Measurements from ENCODE around the gene AGAP3.

Gene AGAP3

GRCh38 chr7:151053751-151054150, 32.5 kb upstream of the AGAP3 start:
- Histone ChIP-seq H3K9ac (ENCODE audit: low read depth, low read length) (no peak overlapping the region), H3K36me3 (ENCODE audit: insufficient read depth, low read length) (peaks cover 4% of the 10 kb centered on the region; the same call in 1 of the 2 replicates), H3K4me1 (ENCODE audit: insufficient read depth, low read length) (peaks cover 41% of the 10 kb centered on the region), H2AFZ (ENCODE audit: low read depth, low read length) (no peak overlapping the region), H3K4me2 (ENCODE audit: insufficient read depth, low read length) (no peak overlapping the region), H3K27me3 (ENCODE audit: insufficient read depth, low read length, poor library complexity) (no peaks in the 10 kb centered on the region), H3K4me3 (ENCODE audit: low read depth in 1 of 2, low read length in 2 of 2) (no peak overlapping the region), H4K20me1 (ENCODE audit: insufficient read depth, low read length) (peaks cover 32% of the 10 kb centered on the region), H3K27ac (ENCODE audit: low read length) (no peak overlapping the region), H3K9me3 (ENCODE audit: insufficient read depth, low read length, severe bottlenecking) (no peaks in the 10 kb centered on the region), H3K79me2 (ENCODE audit: insufficient read depth, low read length) (peaks cover 9% of the 10 kb centered on the region; the same call in 1 of the 2 replicates)
- ATAC-seq (ENCODE audit: insufficient read depth, low read depth) (no peak), DNase-seq (no peak)
- TF ChIP-seq CTCF (IDR thresholded peaks at IDR 0.05; ENCODE audit: borderline replicate concordance, extremely low read depth, low read length, poor library complexity, severe bottlenecking) (no peak), EZH2 (IDR thresholded peaks at IDR 0.05; ENCODE audit: borderline replicate concordance, low read depth, low read length, severe bottlenecking) (no peak)

GRCh38 chr7:151056283-151056665, 30.0 kb upstream of the AGAP3 start:
- Histone ChIP-seq H3K4me1 (ENCODE audit: insufficient read depth, low read length) (peaks cover 53% of the 10 kb centered on the region), H3K27me3 (ENCODE audit: insufficient read depth, low read length, poor library complexity) (no peaks in the 10 kb centered on the region), H3K4me2 (ENCODE audit: insufficient read depth, low read length) (peak overlapping the region; percentile 96), H3K4me3 (ENCODE audit: low read depth in 1 of 2, low read length in 2 of 2) (peak overlapping the region in 1 of 2 experiments; percentile 85; a peak in 1 of 4 replicates), H3K27ac (ENCODE audit: low read length) (no peak overlapping the region), H2AFZ (ENCODE audit: low read depth, low read length) (no peak overlapping the region), H3K36me3 (ENCODE audit: insufficient read depth, low read length) (peaks cover 4% of the 10 kb centered on the region), H3K9me3 (ENCODE audit: insufficient read depth, low read length, severe bottlenecking) (no peaks in the 10 kb centered on the region), H3K9ac (ENCODE audit: low read depth, low read length) (no peak overlapping the region), H3K79me2 (ENCODE audit: insufficient read depth, low read length) (peaks cover 24% of the 10 kb centered on the region), H4K20me1 (ENCODE audit: insufficient read depth, low read length) (peaks cover 27% of the 10 kb centered on the region)
- no peak for DNase-seq
- no peak for ATAC-seq (ENCODE audit: insufficient read depth, low read depth)
- TF ChIP-seq EZH2 (IDR thresholded peaks at IDR 0.05; ENCODE audit: borderline replicate concordance, low read depth, low read length, severe bottlenecking) (no peak), CTCF (IDR thresholded peaks at IDR 0.05; ENCODE audit: borderline replicate concordance, extremely low read depth, low read length, poor library complexity, severe bottlenecking) (no peak)

GRCh38 chr7:151056666-151057505, 29.4 kb upstream of the AGAP3 start:
- Histone ChIP-seq H3K9me3 (ENCODE audit: insufficient read depth, low read length, severe bottlenecking) (no peaks in the 10 kb centered on the region), H4K20me1 (ENCODE audit: insufficient read depth, low read length) (peaks cover 29% of the 10 kb centered on the region), H3K27me3 (ENCODE audit: insufficient read depth, low read length, poor library complexity) (no peaks in the 10 kb centered on the region), H3K4me2 (ENCODE audit: insufficient read depth, low read length) (peak overlapping the region; percentile 96), H3K36me3 (ENCODE audit: insufficient read depth, low read length) (peaks cover 10% of the 10 kb centered on the region), H3K4me1 (ENCODE audit: insufficient read depth, low read length) (peaks cover 53% of the 10 kb centered on the region), H3K27ac (ENCODE audit: low read length) (peak overlapping the region; percentile 92), H3K9ac (ENCODE audit: low read depth, low read length) (peak overlapping the region; percentile 68), H2AFZ (ENCODE audit: low read depth, low read length) (peak overlapping the region; percentile 85), H3K79me2 (ENCODE audit: insufficient read depth, low read length) (peaks cover 30% of the 10 kb centered on the region), H3K4me3 (ENCODE audit: low read depth in 1 of 2, low read length in 2 of 2) (peak overlapping the region; percentile 62 to 85)
- ATAC-seq (ENCODE audit: insufficient read depth, low read depth) (no peak), DNase-seq (no peak)
- TF ChIP-seq CTCF (IDR thresholded peaks at IDR 0.05; ENCODE audit: borderline replicate concordance, extremely low read depth, low read length, poor library complexity, severe bottlenecking) (no peak), EZH2 (IDR thresholded peaks at IDR 0.05; ENCODE audit: borderline replicate concordance, low read depth, low read length, severe bottlenecking) (no peak)

Data from DND-41 (cell line).